GM23338 (cell line): Measurements from ENCODE around the gene CMTM6. TPM values are rescaled to one million over a fixed set of nuclear protein-coding genes. Genes with fewer than 3 reads are reported as not detected.

Source experiments
- ATAC-seq: fragments of 200-7000 bp; cut with Tn5 transposase; 3 replicates; pipeline ENCODE4 v1.9.1; 2020
- DNase-seq: peaks from one replicate; pipeline ENCODE4 v3.0.0-alpha.2; 2015; ENCODE audit warnings: low spot score
- H2AFZ ChIP-seq: fragments of 200-600 bp; sonication (generic); 2 replicates; pipeline ENCODE4 v1.8.0; 2016; ENCODE audit warnings: antibody characterized with exemption, mild to moderate bottlenecking, moderate library complexity
- H3F3A ChIP-seq: fragments of 200-600 bp; sonication (generic); replicated peaks from 2 replicates; pipeline ENCODE4 v1.8.0; 2017; ENCODE audit warnings: antibody characterized with exemption, mixed run types, low read depth
- H3K27ac ChIP-seq: fragments of 200-600 bp; sonication (generic); 2 replicates; pipeline ENCODE4 v1.6.1; 2016; ENCODE audit warnings: low read depth
- H3K27me3 ChIP-seq: fragments of 200-600 bp; sonication (generic); 2 replicates; pipeline ENCODE4 v1.8.0; 2016; ENCODE audit warnings: mild to moderate bottlenecking, mixed run types, moderate library complexity; ENCODE audit not compliant: insufficient read depth
- H3K36me3 ChIP-seq: fragments of 200-600 bp; sonication (generic); 2 replicates; pipeline ENCODE4 v1.8.0; 2016; ENCODE audit warnings: mild to moderate bottlenecking; ENCODE audit not compliant: insufficient read depth
- H3K4me1 ChIP-seq: fragments of 200-600 bp; sonication (generic); 2 replicates; pipeline ENCODE4 v1.8.0; 2016; ENCODE audit warnings: mild to moderate bottlenecking, moderate library complexity; ENCODE audit not compliant: insufficient read depth
- H3K4me2 ChIP-seq: fragments of 200-600 bp; sonication (generic); 2 replicates; pipeline ENCODE4 v1.7.1; 2017; ENCODE audit warnings: mixed run types
- H3K4me3 ChIP-seq: fragments of 200-600 bp; sonication (generic); 2 replicates; pipeline ENCODE4 v1.6.1; 2016; ENCODE audit warnings: mixed run types
- H3K79me2 ChIP-seq: fragments of 200-600 bp; sonication (generic); replicated peaks from 2 replicates; pipeline ENCODE4 v1.8.0; 2017; ENCODE audit warnings: mild to moderate bottlenecking; ENCODE audit not compliant: insufficient read depth
- H3K9me2 ChIP-seq: fragments of 200-600 bp; sonication (generic); 2 replicates; pipeline ENCODE4 v1.8.0; 2017; ENCODE audit not compliant: insufficient read depth
- H4K20me1 ChIP-seq: fragments of 200-600 bp; sonication (generic); replicated peaks from 2 replicates; pipeline ENCODE4 v1.8.0; 2017; ENCODE audit warnings: mild to moderate bottlenecking; ENCODE audit not compliant: insufficient read depth
- H3K27ac Mint-ChIP-seq: 2 replicates; pipeline ENCODE4 v1.8.0; 2020; ENCODE audit warnings: inconsistent platforms, mild to moderate bottlenecking, moderate library complexity, mixed read lengths
- H3K27me3 Mint-ChIP-seq: 3 replicates; pipeline ENCODE4 v1.8.0; 2022; ENCODE audit warnings: low read depth, mild to moderate bottlenecking, moderate library complexity, mixed read lengths, inconsistent platforms; ENCODE audit not compliant: insufficient read depth, poor library complexity
- H3K36me3 Mint-ChIP-seq: 3 replicates; pipeline ENCODE4 v1.8.0; 2021; ENCODE audit warnings: low read depth, mild to moderate bottlenecking, inconsistent platforms, moderate library complexity, mixed read lengths
- H3K4me1 Mint-ChIP-seq: 3 replicates; pipeline ENCODE4 v1.8.0; 2020; ENCODE audit warnings: mild to moderate bottlenecking, inconsistent platforms, mixed read lengths
- H3K4me3 Mint-ChIP-seq: 3 replicates; pipeline ENCODE4 v1.8.0; 2021; ENCODE audit warnings: moderate library complexity, mild to moderate bottlenecking, inconsistent platforms, mixed read lengths
- H3K9me3 Mint-ChIP-seq: 3 replicates; pipeline ENCODE4 v1.8.0; 2020; ENCODE audit warnings: moderate library complexity, mild to moderate bottlenecking, inconsistent platforms, mixed read lengths
- EZH2 ChIP-seq: fragments of 200-600 bp; sonication (generic); IDR thresholded peaks from one replicate; pipeline ENCODE4 v1.8.0; 2017; ENCODE audit warnings: antibody characterized with exemption, mild to moderate bottlenecking, low read depth; ENCODE audit not compliant: unreplicated experiment
- REST ChIP-seq: IDR thresholded peaks from one replicate; pipeline ENCODE4 v1.6.1; 2018; ENCODE audit warnings: antibody characterized with exemption; ENCODE audit not compliant: unreplicated experiment
- STAT1 ChIP-seq: IDR thresholded peaks from one replicate; pipeline ENCODE4 v1.6.1; 2016; ENCODE audit warnings: antibody characterized with exemption; ENCODE audit not compliant: unreplicated experiment
- ZNF331 ChIP-seq: fragments of 250-450 bp; sonication (Bioruptor Pico); IDR thresholded peaks from 2 replicates; pipeline ENCODE4 v1.5.0; 2020; ENCODE audit warnings: low read depth, mild to moderate bottlenecking, moderate library complexity
- ZNF462 ChIP-seq: fragments of 250-450 bp; sonication (Bioruptor Pico); IDR thresholded peaks from 2 replicates; pipeline ENCODE4 v1.5.0; 2020; ENCODE audit warnings: mild to moderate bottlenecking, moderate library complexity
- polyA plus RNA-seq: library from polyadenylated mRNA; unstranded; fragments of >200 nt; fragmentation: Nextera tagmentation; extraction: Ambion mirVana; gene quantifications from 2 replicates; pipeline ENCODE4 v1.2.1, GENCODE V29; 2016
- total RNA-seq: library from RNA; depleted of rRNA; stranded (reverse); fragments of >200 nt; shearing (Covaris generic); gene quantifications from 2 replicates; pipeline ENCODE4 v1.2.3, GENCODE V29; 2014

The CMTM6 gene
- total and polyA plus RNA-seq, 2 experiments from 2014 or later, result 42.3 to 123 TPM

- ATAC-seq (no peak), DNase-seq (no peak)
- Mint-ChIP-seq H3K27me3 (peaks cover 3% of the 10 kb centered on the region), H3K4me3 (no peak overlapping the region), H3K4me1 (peaks cover 29% of the 10 kb centered on the region), H3K9me3 (no peaks in the 10 kb centered on the region), H3K27ac (no peak overlapping the region), H3K36me3 (peaks cover 3% of the 10 kb centered on the region; the same call in 1 of the 3 replicates)
- Histone ChIP-seq H2AFZ (no peak overlapping the region), H3K4me3 (no peak overlapping the region), H3K9me2 (no peaks in the 10 kb centered on the region), H3K4me1 (peaks cover 3% of the 10 kb centered on the region; the same call in 1 of the 2 replicates), H3K4me2 (no peak overlapping the region), H3K36me3 (peaks cover 6% of the 10 kb centered on the region; the same call in 1 of the 2 replicates), H4K20me1 (no peaks in the 10 kb centered on the region), H3K27ac (no peak overlapping the region), H3K79me2 (no peaks in the 10 kb centered on the region), H3K27me3 (no peaks in the 10 kb centered on the region), H3F3A (peaks cover 3% of the 10 kb centered on the region; the same call in 1 of the 2 replicates)
- no peak for TF ChIP-seq ZNF462 (CRISPR knock-in tag)
- TF ChIP-seq EZH2, result no peak
- no peak for TF ChIP-seq REST
- TF ChIP-seq STAT1, result no peak
- TF ChIP-seq ZNF331 (CRISPR knock-in tag), result no peak
Measured at GRCh38 chr3:32454111-32454510, 48.5 kb downstream of the CMTM6 start.
